Left ventricle myocardium inferior (tissue), 1 donor: ENCODE measurements around the gene RASL11B. TPM values are rescaled to one million over a fixed set of nuclear protein-coding genes. Genes with fewer than 3 reads are reported as not detected.

ENCODE experiments used
- DNase-seq: peaks from one replicate; pipeline ENCODE4 v3.0.0-alpha.2; 2020
- H3K27ac ChIP-seq: fragments of 200-600 bp; replicated peaks from 2 replicates; pipeline ENCODE4 v1.8.0; 2021
- H3K27me3 ChIP-seq: fragments of 200-600 bp; 2 replicates; pipeline ENCODE4 v1.8.0; 2021; ENCODE audit warnings: low read depth
- H3K36me3 ChIP-seq: fragments of 200-600 bp; 2 replicates; pipeline ENCODE4 v1.8.0; 2021
- H3K4me1 ChIP-seq: fragments of 200-600 bp; 2 replicates; pipeline ENCODE4 v1.8.0; 2021
- H3K4me3 ChIP-seq: fragments of 200-600 bp; 2 replicates; pipeline ENCODE4 v1.8.0; 2021; ENCODE audit warnings: mild to moderate bottlenecking, moderate library complexity
- H3K9me3 ChIP-seq: fragments of 200-600 bp; replicated peaks from 2 replicates; pipeline ENCODE4 v1.8.0; 2021
- CTCF ChIP-seq: fragments of 200-600 bp; IDR thresholded peaks from 2 replicates; pipeline ENCODE4 v1.8.0; 2021; ENCODE audit warnings: antibody characterized with exemption, mild to moderate bottlenecking, borderline replicate concordance
- intact Hi-C: fragments of 100-400 bp; cut with micrococcal nuclease; formaldehyde crosslinking; loops from one replicate; pipeline ENCODE4 v1.11.0; 2022
- total RNA-seq: library from RNA; stranded (reverse); fragmentation: NEBNext Ultra II Directional; extraction: Animal tissue kit (Norgen Biotek cat#: 25700); gene quantifications from one replicate; pipeline ENCODE4 v1.2.1, GENCODE V29; 2021
- donor health status: DM: no; HTN: yes; CAD: no; lungs with severe emphysema.

The RASL11B gene
- total RNA-seq, 1 donor from 2014 or later, result 8.7 TPM

DNA sequence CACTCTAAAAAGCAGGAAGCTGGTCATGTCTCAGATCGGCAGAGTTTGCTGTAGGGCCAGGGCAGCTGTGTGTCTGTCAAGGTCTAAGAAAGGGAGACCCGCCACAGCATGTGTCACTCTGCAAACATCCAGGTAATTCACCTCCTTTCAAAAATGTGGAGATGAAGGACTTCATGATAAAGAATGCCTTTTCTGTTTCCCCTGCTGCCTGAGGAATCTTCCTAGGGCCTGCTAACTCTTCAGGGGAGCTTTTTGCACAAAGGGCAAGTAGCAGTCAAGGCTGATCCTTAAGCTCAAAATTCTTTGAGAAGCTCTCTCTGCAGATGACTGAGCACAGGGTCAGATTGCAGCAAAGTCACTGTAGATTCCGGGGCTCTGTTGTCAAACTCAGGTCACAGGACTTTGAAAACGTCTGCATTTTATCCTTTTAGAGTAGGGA is 21.1 kb downstream of the RASL11B start:
- no peak for TF ChIP-seq CTCF
- Histone ChIP-seq H3K36me3 (peaks cover 4% of the 10 kb centered on the region), H3K9me3 (peaks cover 7% of the 10 kb centered on the region), H3K4me3 (no peak overlapping the region), H3K27ac (no peak overlapping the region), H3K27me3 (no peaks in the 10 kb centered on the region), H3K4me1 (no peaks in the 10 kb centered on the region)
- DNase-seq, result no peak
- intact Hi-C loops, result no loop called here

DNA sequence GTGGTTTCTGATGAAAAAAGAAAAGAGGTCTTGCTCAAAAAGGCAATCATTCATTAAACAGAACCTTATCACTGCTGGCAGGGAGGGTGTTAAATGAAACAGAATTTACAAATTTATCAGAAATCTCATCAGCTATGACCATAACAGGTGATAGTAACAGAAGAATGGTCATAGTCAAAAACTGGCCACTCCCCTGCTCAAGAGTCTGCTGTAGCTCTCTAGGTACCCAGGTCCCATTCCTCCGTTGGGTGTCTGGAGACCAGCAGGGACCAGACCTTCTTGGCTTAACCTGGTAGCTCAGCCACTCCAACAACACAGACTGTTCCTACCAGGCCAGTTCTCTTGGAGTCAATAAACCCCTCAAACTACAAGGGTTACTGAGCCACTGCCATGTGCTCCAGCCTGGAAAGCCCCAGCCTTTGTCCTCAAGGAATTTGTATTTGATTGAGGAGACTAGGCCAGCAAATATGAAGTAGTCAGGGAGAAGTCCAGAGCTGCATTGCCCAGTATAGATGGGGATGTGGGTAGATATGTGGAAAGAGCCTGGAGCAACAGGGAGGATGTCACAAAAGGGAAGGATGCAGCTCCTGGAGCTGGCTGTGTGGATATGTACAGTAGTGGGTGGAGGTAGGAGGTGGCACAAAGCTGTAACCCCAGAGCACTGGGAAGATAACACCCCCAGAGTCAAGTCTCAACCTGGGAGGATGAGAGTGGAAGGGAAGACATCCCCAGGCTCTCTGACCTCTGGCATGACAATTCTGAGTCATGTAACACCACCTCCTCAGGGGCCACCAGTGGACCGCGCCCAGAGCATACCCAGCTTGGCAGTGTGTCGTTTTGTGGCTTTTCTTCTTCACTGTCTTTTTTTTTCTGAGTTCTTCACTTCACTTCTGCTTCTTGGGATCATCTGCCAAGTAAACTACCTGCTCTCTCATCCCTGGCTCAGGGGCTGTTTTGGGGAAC is 21.9 kb downstream of the RASL11B start:
- H3K4me1 ChIP-seq, result no peaks in the 10 kb centered on the region
- peaks cover 4% of the 10 kb centered on the region for H3K36me3 ChIP-seq
- DNase-seq, result no peak
- no peak for TF ChIP-seq CTCF
- H3K9me3 ChIP-seq, result peaks cover 7% of the 10 kb centered on the region
- no peak overlapping the region for H3K27ac ChIP-seq
- intact Hi-C loops, result no loop called here
- no peaks in the 10 kb centered on the region for H3K27me3 ChIP-seq
- no peak overlapping the region for H3K4me3 ChIP-seq

DNA sequence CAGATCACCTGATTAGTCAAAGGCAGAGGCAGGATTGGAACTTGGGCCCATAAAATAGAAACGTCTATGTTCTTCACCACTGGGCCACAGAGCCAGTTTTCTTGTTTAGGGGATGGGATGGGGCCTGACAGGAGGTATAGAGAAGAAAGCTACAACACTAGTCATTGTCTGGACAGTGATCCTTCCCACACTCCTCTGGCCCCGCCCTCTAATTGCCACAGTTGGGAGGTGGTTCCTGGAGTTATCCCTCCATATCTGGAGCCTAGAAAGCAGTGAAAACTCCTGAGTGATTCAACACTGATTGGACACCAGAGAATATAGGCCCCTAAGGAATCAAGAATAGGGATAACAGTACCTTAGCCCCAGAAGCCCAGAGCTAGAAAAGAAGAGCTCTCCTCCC is 22.9 kb downstream of the RASL11B start:
- DNase-seq, result no peak
- Histone ChIP-seq H3K4me1 (no peaks in the 10 kb centered on the region), H3K4me3 (no peak overlapping the region), H3K9me3 (peaks cover 7% of the 10 kb centered on the region), H3K27ac (no peak overlapping the region), H3K36me3 (peaks cover 4% of the 10 kb centered on the region), H3K27me3 (no peaks in the 10 kb centered on the region)
- intact Hi-C loops, result no loop called here
- no peak for TF ChIP-seq CTCF

DNA sequence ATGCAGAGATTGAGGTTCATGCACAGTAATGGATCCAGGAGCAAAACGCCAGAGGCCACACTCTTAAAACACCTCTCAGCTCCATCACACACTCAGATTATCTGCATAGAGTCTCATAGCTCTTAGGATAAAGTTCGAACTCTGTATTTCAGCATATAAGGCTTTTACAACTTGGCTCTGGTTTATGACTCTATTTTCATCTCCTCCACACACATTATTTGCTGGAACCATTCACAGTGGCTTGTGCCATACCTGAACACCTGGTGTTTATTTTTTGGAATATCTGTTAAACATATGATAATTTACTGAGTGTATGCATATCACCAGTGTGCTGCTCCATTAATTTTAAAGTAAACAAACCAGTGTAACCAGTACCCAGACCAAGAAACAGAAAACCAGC is 27.2 kb downstream of the RASL11B start:
- Histone ChIP-seq H3K27ac (no peak overlapping the region), H3K27me3 (no peaks in the 10 kb centered on the region), H3K9me3 (peaks cover 7% of the 10 kb centered on the region), H3K4me1 (no peaks in the 10 kb centered on the region), H3K36me3 (peaks cover 4% of the 10 kb centered on the region), H3K4me3 (no peak overlapping the region)
- no peak for TF ChIP-seq CTCF
- DNase-seq, result no peak
- intact Hi-C loops, result no loop called here

- Histone ChIP-seq H3K9me3 (peaks cover 7% of the 10 kb centered on the region), H3K4me1 (no peaks in the 10 kb centered on the region), H3K4me3 (no peak overlapping the region), H3K27me3 (no peaks in the 10 kb centered on the region), H3K36me3 (peaks cover 4% of the 10 kb centered on the region), H3K27ac (no peak overlapping the region)
- no peak for TF ChIP-seq CTCF
- intact Hi-C loops, result no loop called here
- no peak for DNase-seq
These were observed 27.8 kb downstream of the RASL11B start for GRCh38 chr4:52889778-52890520.
